ENCODE measurements around the gene CLSTN3. TPM values are rescaled to one million over a fixed set of nuclear protein-coding genes. Genes with fewer than 3 reads are reported as not detected.
A peak's percentile ranks its signal among the peaks of the same experiment; 100 is the strongest.

The CLSTN3 gene
- total and polyA plus RNA-seq, 2 donors (not counting 1 experiment from before 2014, with no cell fraction given), result 11.9 to 23.5 TPM

DNA sequence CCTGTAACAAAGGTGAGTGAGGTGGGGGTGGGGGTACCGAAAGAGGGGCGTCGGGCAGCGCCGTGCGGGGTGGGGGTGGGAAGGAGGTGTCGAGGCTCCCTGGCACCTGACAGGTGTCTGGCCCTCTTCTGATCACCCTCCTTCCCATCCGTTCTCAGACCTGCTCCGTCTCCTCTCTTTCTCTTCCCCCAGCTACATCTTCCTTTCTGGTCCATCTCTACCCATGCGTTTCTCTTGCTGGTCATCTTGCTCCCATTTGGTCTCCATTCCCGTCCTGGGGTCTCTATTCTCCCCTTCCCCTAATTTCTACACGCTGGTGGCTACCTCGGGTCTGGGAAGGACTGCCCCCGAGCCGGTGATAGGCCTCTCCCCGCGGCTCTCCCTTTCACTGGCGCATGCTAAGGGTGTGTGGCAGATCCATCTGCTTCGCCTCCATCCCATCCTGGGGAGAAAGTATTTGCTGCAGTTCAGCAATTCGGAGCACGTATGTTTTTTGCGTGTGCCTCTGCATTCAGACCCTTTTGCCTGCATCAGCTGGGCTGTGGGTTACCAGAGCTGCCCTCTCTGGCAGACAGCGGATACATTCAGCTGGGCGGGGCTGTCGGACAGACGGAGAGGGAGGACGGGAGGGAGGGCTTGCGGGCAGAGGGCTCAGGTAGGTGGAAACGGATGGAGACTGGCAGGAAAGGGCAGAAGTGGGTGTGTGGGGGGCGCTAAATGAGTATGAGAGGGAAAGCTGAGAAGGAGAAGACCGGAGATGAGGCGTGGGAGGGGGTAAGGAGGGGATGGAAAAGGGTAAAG is 730 bp downstream of the CLSTN3 start:
- Histone ChIP-seq H3K9me3 (ENCODE audit: control insufficient read depth, insufficient read depth, low read depth, low read length) (no peaks in the 10 kb centered on the region), H3K4me3 (replicated peaks in 1 of 4; ENCODE audit: control extremely low read depth in 1 of 4, insufficient read depth in 1 of 4, low read depth in 3 of 4, low read length in 4 of 4) (peak overlapping the region; percentile 52 to 69 (median 64)), H4K20me1 (ENCODE audit: control insufficient read depth, extremely low read depth, insufficient read depth, low read length) (no peaks in the 10 kb centered on the region), H3K27me3 (ENCODE audit: control insufficient read depth, insufficient read depth, low read length) (no peaks in the 10 kb centered on the region), H3K4me2 (ENCODE audit: extremely low read depth, insufficient read depth, low read length) (peak overlapping the region; percentile 97), H3K27ac (ENCODE audit: insufficient read depth, low read length) (no peak overlapping the region), H3K9ac (ENCODE audit: insufficient read depth, low read length) (no peak overlapping the region), H2AFZ (ENCODE audit: low read length) (peak overlapping the region; percentile 17), H3K4me1 (ENCODE audit: control insufficient read depth, extremely low read depth, insufficient read depth, low read length) (peaks cover 5% of the 10 kb centered on the region), H3K79me2 (ENCODE audit: control insufficient read depth, insufficient read depth, low read length) (no peaks in the 10 kb centered on the region), H3K36me3 (ENCODE audit: control insufficient read depth, insufficient read depth, low read length) (no peaks in the 10 kb centered on the region)
- TF ChIP-seq EZH2 (IDR thresholded peaks at IDR 0.05; ENCODE audit: low read length, missing control alignments), result peak; percentile 16
- TF ChIP-seq, protein P1, sequence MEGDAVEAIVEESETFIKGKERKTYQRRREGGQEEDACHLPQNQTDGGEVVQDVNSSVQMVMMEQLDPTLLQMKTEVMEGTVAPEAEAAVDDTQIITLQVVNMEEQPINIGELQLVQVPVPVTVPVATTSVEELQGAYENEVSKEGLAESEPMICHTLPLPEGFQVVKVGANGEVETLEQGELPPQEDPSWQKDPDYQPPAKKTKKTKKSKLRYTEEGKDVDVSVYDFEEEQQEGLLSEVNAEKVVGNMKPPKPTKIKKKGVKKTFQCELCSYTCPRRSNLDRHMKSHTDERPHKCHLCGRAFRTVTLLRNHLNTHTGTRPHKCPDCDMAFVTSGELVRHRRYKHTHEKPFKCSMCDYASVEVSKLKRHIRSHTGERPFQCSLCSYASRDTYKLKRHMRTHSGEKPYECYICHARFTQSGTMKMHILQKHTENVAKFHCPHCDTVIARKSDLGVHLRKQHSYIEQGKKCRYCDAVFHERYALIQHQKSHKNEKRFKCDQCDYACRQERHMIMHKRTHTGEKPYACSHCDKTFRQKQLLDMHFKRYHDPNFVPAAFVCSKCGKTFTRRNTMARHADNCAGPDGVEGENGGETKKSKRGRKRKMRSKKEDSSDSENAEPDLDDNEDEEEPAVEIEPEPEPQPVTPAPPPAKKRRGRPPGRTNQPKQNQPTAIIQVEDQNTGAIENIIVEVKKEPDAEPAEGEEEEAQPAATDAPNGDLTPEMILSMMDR (conservative IDR thresholded peaks at IDR 0.05 in 1 of 2, IDR thresholded peaks at IDR 0.05 in 1 of 2; ENCODE audit: low read depth in 1 of 2, low read length in 2 of 2), result peak in 1 of 2 donors; percentile 4
- DNase-seq (ENCODE audit: low read depth in 2 of 2), result peak; percentile 43 to 59

DNA sequence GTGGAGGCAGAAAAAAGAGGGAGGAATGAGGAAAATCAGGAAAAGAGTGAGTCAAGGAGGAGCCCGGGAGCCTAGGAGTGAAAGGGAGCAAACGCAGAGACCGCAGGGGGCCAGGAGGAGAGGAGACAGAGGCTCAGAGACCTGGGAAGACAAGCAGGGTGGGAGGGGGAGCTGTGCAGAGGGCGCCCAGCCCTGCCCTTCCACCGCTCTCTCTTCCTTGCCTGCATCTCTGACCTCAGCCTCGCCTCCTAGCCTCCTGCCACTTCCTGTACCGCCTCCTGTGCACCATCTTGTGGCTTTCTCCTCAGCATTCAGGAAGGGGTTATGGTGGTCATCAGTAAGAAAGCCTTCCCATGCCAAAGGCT is 1.3 kb downstream of the CLSTN3 start:
- Histone ChIP-seq H3K36me3 (ENCODE audit: control insufficient read depth, insufficient read depth, low read length) (peaks cover 2% of the 10 kb centered on the region), H2AFZ (ENCODE audit: low read length) (no peak overlapping the region), H3K27ac (ENCODE audit: insufficient read depth, low read length) (no peak overlapping the region)

DNA sequence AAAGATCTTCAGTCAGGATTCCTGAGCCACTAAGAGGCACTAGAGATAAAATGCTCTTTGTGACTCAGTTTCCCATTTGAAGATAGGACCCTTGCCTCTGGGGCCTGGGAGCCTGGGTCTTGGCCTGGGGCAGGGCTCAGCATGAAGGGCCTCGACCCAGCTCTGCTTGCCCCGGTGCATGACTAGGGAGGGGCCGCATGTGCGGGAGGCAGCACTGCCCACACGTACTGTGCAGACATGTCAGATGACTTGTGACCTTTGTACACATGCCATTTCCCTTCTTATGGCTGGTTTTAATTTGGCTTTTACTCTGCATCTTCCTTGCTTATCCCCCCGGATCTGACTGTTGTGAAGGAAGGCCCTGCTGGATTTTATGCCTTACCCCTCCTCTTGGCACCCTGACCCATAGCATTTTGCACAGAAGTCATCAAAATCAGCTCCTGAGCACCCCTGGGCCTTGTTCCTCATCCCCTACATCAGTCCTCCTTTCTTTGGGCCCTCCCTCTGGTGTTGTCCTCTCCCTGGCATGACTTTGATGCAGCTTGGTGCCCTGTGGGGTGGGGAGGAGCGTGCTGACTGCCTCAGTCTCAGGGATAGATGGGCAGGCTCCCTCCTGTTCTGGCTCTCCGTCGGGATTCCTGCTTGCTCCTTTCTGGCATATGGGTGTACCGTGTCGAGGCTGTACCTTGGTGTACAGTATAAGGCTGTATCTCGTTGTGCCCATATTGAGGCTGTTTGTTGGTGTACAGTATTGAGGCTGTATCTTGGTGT is 4.4 kb downstream of the CLSTN3 start:
- no peak for DNase-seq (ENCODE audit: low read depth in 2 of 2)
- TF ChIP-seq, protein P1 (conservative IDR thresholded peaks at IDR 0.05 in 1 of 2, IDR thresholded peaks at IDR 0.05 in 1 of 2; ENCODE audit: low read depth in 1 of 2, low read length in 2 of 2), result no peak
- no peak for TF ChIP-seq EZH2 (IDR thresholded peaks at IDR 0.05; ENCODE audit: low read length, missing control alignments)
- no peaks in the 10 kb centered on the region for H3K79me2 ChIP-seq (ENCODE audit: control insufficient read depth, insufficient read depth, low read length)
- no peak overlapping the region for H3K4me2 ChIP-seq (ENCODE audit: extremely low read depth, insufficient read depth, low read length)
- H3K27ac ChIP-seq (ENCODE audit: insufficient read depth, low read length), result no peak overlapping the region
- no peak overlapping the region for H3K4me3 ChIP-seq (replicated peaks in 1 of 4; ENCODE audit: control extremely low read depth in 1 of 4, insufficient read depth in 1 of 4, low read depth in 3 of 4, low read length in 4 of 4)
- H3K9ac ChIP-seq (ENCODE audit: insufficient read depth, low read length), result no peak overlapping the region
- H4K20me1 ChIP-seq (ENCODE audit: control insufficient read depth, extremely low read depth, insufficient read depth, low read length), result no peaks in the 10 kb centered on the region
- H3K9me3 ChIP-seq (ENCODE audit: control insufficient read depth, insufficient read depth, low read depth, low read length), result no peaks in the 10 kb centered on the region
- no peaks in the 10 kb centered on the region for H3K27me3 ChIP-seq (ENCODE audit: control insufficient read depth, insufficient read depth, low read length)
- H3K36me3 ChIP-seq (ENCODE audit: control insufficient read depth, insufficient read depth, low read length), result peaks cover 5% of the 10 kb centered on the region
- no peak overlapping the region for H2AFZ ChIP-seq (ENCODE audit: low read length)
- H3K4me1 ChIP-seq (ENCODE audit: control insufficient read depth, extremely low read depth, insufficient read depth, low read length), result no peaks in the 10 kb centered on the region

More for the DNA sequence above, 1.3 kb downstream of the CLSTN3 start:
- H3K4me3 ChIP-seq (replicated peaks in 1 of 4; ENCODE audit: control extremely low read depth in 1 of 4, insufficient read depth in 1 of 4, low read depth in 3 of 4, low read length in 4 of 4), result peak overlapping the region in 1 of 4 experiments; percentile 68
- H3K9me3 ChIP-seq (ENCODE audit: control insufficient read depth, insufficient read depth, low read depth, low read length), result no peaks in the 10 kb centered on the region
- no peak overlapping the region for H3K9ac ChIP-seq (ENCODE audit: insufficient read depth, low read length)
- no peak overlapping the region for H3K4me2 ChIP-seq (ENCODE audit: extremely low read depth, insufficient read depth, low read length)
- H3K4me1 ChIP-seq (ENCODE audit: control insufficient read depth, extremely low read depth, insufficient read depth, low read length), result peaks cover 5% of the 10 kb centered on the region
- no peaks in the 10 kb centered on the region for H3K79me2 ChIP-seq (ENCODE audit: control insufficient read depth, insufficient read depth, low read length)
- no peaks in the 10 kb centered on the region for H3K27me3 ChIP-seq (ENCODE audit: control insufficient read depth, insufficient read depth, low read length)
- no peaks in the 10 kb centered on the region for H4K20me1 ChIP-seq (ENCODE audit: control insufficient read depth, extremely low read depth, insufficient read depth, low read length)
- no peak for DNase-seq (ENCODE audit: low read depth in 2 of 2)
- TF ChIP-seq EZH2 (IDR thresholded peaks at IDR 0.05; ENCODE audit: low read length, missing control alignments), result no peak
- TF ChIP-seq, protein P1 (conservative IDR thresholded peaks at IDR 0.05 in 1 of 2, IDR thresholded peaks at IDR 0.05 in 1 of 2; ENCODE audit: low read depth in 1 of 2, low read length in 2 of 2), result no peak
